Activated T-cell treated with anti-CD3 and anti-CD28 coated beads for 24 hours (primary cell): ENCODE data around the gene ATP13A2.
"Not testable (repeated sequence)": the region's sequence is repeated elsewhere in the genome, so short reads cannot be mapped to it uniquely, and the experiment has no call there.

Source experiments
- DNase-seq: peaks from one replicate; pipeline ENCODE4 v3.0.0-alpha.2; 2020; ENCODE audit warnings: low read depth

ATP13A2 gene

DNA sequence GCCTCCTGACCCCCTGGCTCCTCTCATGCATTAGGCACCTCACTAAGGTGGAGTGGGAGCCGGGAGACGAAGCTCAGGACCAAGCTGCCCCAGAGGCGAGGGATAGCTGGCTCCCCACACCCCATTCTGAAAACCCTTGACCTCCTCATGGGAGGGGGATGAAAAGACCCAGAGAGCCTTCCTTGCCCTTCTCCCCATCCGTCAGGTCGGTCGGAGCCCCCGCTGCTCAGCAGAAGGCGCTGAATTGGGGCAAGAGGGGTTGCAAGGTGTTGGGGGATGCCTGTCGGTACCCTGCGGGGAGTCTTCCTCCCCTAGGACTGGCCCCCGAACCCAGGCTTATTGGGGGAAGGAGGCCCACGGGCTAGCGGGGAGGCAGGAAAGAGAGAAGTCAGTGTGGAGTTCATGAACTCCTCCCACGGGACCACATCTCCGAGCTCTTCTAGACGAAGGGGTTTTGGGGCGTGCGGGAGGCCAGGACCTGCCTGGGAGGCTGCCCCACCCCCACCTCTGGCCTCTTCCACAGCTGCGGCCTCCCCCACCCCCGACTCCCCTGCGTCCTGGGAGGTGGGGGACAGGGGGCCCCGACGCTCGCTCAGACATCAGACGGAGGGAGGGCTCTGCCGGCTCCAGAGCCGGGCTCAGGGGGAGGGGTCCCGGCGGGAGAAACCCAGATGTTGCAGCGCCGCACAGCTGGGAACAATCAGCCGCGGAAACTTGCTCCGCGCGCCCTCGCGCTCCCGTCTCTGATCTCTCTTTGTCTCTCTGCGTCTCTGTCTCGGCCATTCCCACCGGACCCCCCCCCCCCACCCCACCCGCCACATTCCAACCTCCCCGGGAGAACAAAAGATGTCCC, 32.0 kb downstream of the ATP13A2 start:
- no peak for DNase-seq

GRCh38 chr1:16978567-16979474, 32.9 kb downstream of the ATP13A2 start:
- DNase-seq = no peak

DNA sequence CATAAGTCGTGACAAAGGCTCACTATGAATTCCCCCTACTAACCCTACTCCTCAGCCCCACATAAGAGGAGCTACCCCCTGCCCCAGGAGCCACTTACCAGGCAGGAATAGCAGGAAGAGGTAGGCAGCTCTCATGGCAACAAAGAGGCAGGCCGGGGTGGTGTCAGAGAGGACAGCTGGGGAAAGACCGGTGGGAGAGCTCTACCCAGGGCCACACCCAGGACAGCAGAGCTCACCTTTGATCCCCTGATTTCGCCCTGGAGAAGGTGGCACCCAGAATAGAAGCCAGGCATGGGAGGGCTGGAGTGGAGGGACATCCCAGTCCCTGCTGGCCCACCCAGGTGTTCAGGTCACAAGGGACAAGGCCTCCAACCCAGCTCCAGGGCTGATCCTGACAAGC, 33.6 kb downstream of the ATP13A2 start:
- no peak for DNase-seq

GRCh38 chr1:16977377-16977776, 34.4 kb downstream of the ATP13A2 start:
- no peak for DNase-seq

DNA sequence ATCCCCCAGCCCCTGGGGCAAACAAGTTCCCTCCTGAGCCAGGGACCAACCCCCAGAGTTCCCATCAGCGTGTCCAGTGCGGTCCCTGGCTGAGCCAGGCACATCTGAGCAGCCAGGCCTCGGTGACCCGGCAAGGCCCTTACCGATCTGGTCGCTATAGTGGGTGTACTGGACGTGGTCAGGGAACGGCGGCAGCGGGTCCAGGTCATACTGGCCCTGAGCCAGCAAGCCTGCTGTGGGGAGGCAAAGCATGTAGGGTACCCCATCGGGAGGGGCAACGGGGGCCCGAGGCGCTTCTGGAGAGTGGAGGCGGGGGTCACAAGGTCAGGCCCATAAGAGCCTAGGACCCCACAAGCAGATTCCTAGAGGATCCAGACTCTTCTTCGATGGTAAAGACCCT, 34.8 kb downstream of the ATP13A2 start:
- no peak for DNase-seq

- no peak for DNase-seq
Measured at GRCh38 chr1:16975838-16976237, 35.9 kb downstream of the ATP13A2 start.

- no peak for DNase-seq
Measured at GRCh38 chr1:16975211-16975610, 36.5 kb downstream of the ATP13A2 start.

DNA sequence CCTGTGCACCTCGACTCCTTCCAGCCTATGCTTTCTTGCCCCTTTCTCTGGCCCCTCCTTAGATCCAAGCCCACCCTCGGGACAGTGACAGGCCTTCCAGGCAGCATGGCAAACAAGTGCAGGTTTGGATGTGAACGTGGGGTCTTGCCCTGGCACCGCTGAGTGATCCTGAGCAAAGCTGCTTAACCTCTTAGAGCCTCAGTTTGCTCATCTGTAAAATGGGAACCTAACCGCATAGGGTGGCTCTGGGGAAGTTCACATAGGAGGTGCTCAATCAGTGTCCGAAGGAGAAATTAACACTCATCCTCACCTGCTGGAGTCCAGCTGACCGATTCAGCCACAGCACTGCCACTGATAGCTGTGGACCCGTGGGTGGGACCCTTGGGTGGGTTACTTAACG, 38.5 kb downstream of the ATP13A2 start:
- DNase-seq = no peak

DNA sequence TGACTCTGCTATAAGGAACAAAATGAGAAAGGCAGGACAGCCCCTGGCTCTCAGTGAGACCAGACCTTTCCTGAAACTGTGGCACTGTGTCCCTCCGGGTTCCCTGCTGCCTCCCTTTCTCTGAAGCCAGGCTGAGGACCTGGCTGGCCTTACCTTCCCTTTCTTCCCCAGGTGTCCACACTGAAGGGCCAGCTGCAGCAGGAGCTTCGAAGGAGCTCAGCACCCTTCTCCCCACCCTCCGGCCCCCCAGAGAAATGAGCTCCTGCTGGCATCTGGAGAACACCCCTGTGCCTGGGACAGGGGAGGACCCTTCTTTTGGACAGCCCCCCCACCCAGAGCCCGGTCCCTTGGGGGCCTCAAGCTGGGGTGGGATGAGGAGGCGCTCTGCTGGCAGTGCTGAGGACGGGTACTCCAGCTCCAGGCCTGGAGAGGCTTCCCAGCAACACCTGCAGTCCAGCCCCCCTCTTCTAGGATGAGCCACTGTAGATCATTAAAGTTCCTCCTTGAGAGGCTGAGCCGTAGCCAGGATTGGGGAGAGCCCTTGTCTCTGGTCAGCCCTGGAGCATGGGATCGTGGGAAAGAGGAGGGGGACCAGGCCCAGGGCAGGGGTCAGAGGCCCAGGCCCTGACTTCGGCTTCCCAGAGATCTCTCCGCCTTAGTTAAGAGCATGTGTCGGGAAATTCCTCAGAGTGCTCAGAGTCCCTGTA, 39.4 kb downstream of the ATP13A2 start:
- DNase-seq = no peak

DNA sequence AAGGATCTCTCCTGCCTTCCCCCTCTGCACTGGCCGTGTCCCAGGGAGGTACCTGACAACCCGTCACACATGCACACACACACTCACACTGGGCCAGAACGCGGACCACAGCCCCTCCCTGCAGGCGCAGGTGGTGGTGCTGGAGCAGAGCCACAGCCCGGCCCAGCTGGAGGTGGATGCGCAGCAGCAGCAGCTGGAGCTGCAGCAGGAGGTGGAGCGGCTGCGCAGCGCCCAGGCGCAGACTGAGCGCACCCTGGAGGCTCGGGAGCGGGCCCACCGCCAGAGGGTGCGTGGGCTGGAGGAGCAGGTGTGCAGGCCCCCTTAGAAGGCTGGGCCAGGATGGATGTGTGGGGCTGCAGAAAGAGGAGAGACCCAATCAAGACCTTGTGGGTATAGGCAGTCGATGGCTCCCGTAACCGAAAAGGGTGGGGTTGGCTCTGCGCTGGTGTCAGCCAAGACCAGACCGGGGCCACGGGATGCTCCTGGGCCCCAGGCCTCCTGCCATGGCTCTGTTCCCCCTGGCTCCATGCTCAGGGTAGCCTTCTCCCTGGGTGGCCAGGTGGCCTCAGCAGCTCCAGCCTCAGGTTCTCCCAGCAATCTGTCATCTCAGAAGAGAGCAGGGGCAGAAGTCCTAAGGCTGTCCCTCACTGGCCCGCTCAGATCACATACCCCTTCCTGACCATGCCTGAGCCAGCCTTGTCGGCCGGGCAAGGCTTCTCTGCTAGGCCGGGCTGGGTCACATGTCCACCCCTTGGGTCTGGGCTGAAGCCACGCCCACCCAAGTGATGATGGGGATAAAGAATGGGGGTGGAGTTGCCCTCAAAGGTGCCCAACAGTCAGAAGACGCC, 40.2 kb downstream of the ATP13A2 start:
- DNase-seq = no peak

- no peak for DNase-seq
Measured at GRCh38 chr1:16970132-16970910, 41.4 kb downstream of the ATP13A2 start.

DNA sequence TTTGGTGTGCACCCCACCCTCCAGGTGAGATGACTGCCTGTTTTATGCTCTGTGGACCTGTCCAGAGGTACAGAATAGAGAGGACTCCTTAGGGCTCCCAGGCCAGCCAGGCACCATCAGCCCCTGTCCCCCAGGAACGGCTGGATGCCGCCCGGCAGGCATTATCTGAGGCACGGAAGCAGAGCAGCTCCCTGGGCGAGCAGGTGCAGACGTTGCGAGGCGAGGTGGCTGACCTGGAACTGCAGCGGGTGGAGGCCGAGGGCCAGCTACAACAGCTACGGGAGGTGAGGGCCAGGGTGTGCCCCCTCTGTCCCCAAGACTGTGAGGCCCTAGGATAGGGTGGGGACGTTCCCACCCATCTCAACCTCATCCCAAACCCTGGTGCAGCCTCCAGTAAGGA, 42.1 kb downstream of the ATP13A2 start:
- DNase-seq = no peak

DNA sequence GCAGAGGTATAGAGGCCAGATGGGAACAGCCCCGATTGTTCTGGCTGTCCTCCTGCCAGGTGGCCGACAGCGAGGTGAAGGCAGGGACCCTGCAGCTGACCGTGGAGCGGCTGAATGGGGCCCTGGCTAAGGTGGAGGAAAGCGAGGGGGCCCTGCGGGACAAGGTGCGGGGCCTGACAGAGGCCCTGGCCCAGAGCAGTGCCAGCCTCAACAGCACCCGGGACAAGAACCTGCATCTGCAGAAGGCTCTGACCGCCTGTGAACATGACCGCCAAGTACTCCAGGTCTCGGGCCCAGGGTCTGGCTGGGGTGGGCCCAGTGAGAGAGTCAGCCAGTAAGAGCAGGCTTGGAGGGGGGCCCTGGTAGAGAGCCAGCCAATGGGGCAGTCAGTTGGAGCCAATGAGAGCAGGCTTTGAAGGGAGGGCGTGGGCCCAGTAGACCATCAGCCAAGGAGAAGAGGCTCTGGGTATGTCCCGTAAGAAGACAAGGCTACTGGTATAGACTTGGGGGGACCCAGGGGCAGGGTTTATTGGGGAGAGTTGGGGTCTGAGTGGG, 42.6 kb downstream of the ATP13A2 start:
- no peak for DNase-seq

DNA sequence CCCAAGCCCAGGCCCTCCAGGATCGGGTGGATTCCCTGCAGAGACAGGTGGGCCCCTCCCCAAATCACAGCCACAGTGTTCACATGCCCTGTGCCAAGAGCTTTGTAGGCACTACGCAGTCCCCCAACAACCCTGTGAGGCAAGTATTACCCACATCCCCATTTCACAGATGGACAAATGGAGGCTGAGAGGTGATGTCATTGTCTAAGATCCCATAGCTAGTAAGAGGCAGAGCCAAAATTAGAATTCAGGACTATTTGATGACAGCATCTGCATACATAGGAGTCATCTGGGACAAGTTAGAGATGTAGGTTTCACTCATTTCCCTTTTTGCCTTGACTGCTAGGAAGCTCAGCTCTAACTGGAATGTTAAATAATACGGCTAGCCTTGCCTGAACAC, 43.4 kb downstream of the ATP13A2 start:
- no peak for DNase-seq

DNA sequence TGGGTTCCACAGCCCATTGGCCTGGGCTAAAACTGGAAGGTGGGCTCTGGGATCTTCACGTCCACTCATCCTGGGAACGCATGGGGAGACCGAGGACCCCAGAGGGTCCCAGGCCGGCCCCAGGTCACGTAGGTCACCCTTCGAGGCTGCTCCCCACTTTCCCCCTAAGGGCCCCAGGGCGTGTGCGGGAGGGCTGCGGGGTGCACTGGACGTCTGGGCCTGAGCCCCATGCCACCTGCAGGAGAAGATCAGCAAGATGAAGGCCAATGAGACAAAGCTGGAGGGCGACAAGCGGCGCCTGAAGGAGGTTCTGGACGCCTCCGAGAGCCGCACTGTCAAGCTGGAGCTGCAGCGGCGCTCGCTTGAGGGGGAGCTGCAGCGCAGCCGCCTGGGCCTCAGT, 43.8 kb downstream of the ATP13A2 start:
- DNase-seq = no peak

DNA sequence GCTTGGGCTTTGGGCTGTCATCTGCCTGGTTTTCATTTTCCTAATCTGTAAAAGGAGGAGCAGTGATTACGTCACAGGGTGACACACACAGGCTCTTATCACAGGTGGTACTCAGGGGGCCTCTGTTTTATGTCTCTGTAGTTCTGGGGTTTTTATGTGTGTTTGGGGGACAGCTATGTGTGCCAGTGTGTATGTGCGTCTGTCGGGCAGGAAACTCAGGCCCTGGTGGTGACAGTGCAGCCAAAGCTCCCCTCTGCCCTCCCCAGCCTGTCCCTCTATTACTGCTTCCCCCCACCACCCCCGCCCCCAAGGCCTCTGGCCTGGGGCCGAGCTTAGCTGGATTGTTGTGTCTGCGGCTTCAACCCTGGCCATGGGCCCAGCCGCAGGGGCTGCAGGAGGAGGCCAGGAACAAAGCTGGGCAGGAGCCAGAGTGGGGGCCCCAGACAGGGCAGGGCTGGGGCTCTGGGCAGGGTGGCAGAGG, 44.6 kb downstream of the ATP13A2 start:
- no peak for DNase-seq

DNA sequence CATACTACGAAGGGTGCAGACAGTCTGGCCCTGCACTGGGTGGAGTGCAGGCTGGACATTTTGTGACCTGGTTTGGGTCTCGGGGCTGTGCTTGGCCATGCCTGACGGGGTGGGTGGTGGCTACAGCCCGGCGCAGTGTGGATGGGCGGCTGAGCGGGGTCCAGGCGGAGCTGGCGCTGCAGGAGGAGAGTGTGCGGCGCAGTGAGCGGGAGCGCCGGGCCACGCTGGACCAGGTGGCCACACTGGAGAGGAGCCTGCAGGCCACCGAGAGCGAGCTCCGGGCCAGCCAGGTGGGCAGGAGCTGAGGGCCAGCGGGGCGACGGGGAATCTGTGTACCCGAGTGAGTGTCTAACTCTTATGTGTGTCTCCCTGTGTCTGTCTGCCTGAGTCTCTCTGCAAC, 45.4 kb downstream of the ATP13A2 start:
- no peak for DNase-seq

DNA sequence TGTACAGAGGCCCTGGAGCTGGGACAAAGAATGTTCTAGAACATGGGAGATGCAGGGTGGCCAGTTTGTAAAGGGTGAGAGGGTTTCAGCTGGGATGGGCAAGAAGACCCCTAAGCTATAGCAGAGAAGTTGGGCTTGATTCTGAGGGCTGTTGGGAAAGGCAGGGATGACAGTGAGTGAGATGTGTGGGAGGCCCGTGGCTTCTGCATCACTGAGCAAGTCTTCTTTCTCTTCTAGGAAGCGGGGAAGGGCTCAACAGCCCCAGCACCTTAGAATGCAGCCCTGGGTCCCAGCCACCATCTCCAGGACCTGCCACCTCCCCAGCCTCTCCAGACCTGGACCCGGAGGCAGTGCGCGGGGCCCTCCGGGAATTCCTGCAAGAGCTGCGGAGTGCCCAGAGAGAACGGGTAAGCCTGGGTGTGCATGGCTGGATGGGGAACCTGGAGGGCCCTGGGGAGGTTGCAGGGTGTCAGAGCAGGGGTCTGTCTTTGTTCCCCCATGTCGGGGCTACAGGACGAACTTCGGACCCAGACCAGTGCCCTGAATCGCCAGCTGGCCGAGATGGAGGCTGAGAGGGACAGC, 46.2 kb downstream of the ATP13A2 start:
- DNase-seq = no peak

- DNase-seq = not testable (repeated sequence)
Measured at GRCh38 chr1:16964169-16964568, 47.6 kb downstream of the ATP13A2 start.
